Neuronal stem cell (in vitro differentiated cells): ENCODE results near the gene TMEM121B.

Source experiments
- DNase-seq: peaks from one replicate; pipeline ENCODE4 v3.0.0-alpha.2; 2013; ENCODE audit warnings: low spot score
- H2AFZ ChIP-seq: one replicate; pipeline ENCODE4 v1.6.1; 2013; ENCODE audit warnings: mild to moderate bottlenecking, low read length, inconsistent platforms
- H2AK5ac ChIP-seq: 2 replicates; pipeline ENCODE4 v1.6.1; 2013; ENCODE audit warnings: low read depth, mild to moderate bottlenecking, inconsistent platforms, low read length, moderate library complexity, mixed read lengths
- H2BK120ac ChIP-seq: 2 replicates; pipeline ENCODE4 v1.6.1; 2013; ENCODE audit warnings: low read depth, mild to moderate bottlenecking, inconsistent platforms, low read length, moderate library complexity, mixed read lengths
- H2BK12ac ChIP-seq: one replicate; pipeline ENCODE4 v1.6.1; 2013; ENCODE audit warnings: low read length, inconsistent platforms
- H2BK15ac ChIP-seq: 2 replicates; pipeline ENCODE4 v1.6.1; 2013; ENCODE audit warnings: mild to moderate bottlenecking, low read length, inconsistent platforms, mixed read lengths
- H2BK5ac ChIP-seq: one replicate; pipeline ENCODE4 v1.6.1; 2013; ENCODE audit warnings: inconsistent platforms, mild to moderate bottlenecking, low read length, moderate library complexity
- H3K14ac ChIP-seq: one replicate; pipeline ENCODE4 v1.6.1; 2013; ENCODE audit warnings: low read length, inconsistent platforms
- H3K18ac ChIP-seq: 2 replicates; pipeline ENCODE4 v1.6.1; 2013; ENCODE audit warnings: low read length, inconsistent platforms
- H3K23ac ChIP-seq: 2 replicates; pipeline ENCODE4 v1.6.1; 2013; ENCODE audit warnings: low read depth, mild to moderate bottlenecking, mixed read lengths, low read length, inconsistent platforms; ENCODE audit not compliant: poor library complexity
- H3K27ac ChIP-seq: replicated peaks from 3 replicates; pipeline ENCODE4 v1.5.1; 2013; ENCODE audit warnings: low read length, inconsistent platforms
- H3K27me3 ChIP-seq, 3 experiments: 2 replicates each; pipeline ENCODE4 v1.6.1; 2013; ENCODE audit warnings: low read length in 3 of 3, mild to moderate bottlenecking in 2 of 3, inconsistent platforms in 1 of 3, low read depth in 1 of 3, mixed read lengths in 1 of 3, moderate library complexity in 1 of 3; ENCODE audit not compliant: control insufficient read depth in 3 of 3, insufficient read depth in 3 of 3
- H3K36me3 ChIP-seq, 2 donors: replicated peaks in 1 of 2; 2 replicates each; pipeline ENCODE4 v1.6.1; 2013; ENCODE audit warnings: low read length in 2 of 2; ENCODE audit not compliant: control insufficient read depth in 2 of 2, insufficient read depth in 2 of 2
- H3K4ac ChIP-seq: 2 replicates; pipeline ENCODE4 v1.6.1; 2013; ENCODE audit warnings: inconsistent platforms, mild to moderate bottlenecking, low read length, moderate library complexity
- H3K4me1 ChIP-seq, 2 donors: 1 replicate in 1 of 2; 2 replicates in 1 of 2; pipeline ENCODE4 v1.6.1; 2013; ENCODE audit warnings: low read length in 2 of 2, low read depth in 1 of 2; ENCODE audit not compliant: control insufficient read depth in 2 of 2, insufficient read depth in 1 of 2
- H3K4me2 ChIP-seq: one replicate; pipeline ENCODE4 v1.6.1; 2013; ENCODE audit warnings: mild to moderate bottlenecking, low read length, inconsistent platforms; ENCODE audit not compliant: insufficient read depth, poor library complexity, severe bottlenecking
- H3K4me3 ChIP-seq, 2 donors: 2 replicates each; pipeline ENCODE4 v1.5.1; 2013; ENCODE audit warnings: low read length in 2 of 2, mild to moderate bottlenecking in 2 of 2, inconsistent platforms in 1 of 2, moderate library complexity in 1 of 2
- H3K79me1 ChIP-seq: one replicate; pipeline ENCODE4 v1.6.1; 2013; ENCODE audit warnings: low read depth, mild to moderate bottlenecking, inconsistent platforms, low read length, moderate library complexity
- H3K9ac ChIP-seq: one replicate; pipeline ENCODE4 v1.6.1; 2013; ENCODE audit warnings: mild to moderate bottlenecking, low read depth, low read length, inconsistent platforms; ENCODE audit not compliant: poor library complexity
- H3K9me3 ChIP-seq, 2 donors: replicated peaks in 1 of 2; 2 replicates each; pipeline versions ENCODE3 to v1.6.1; 2013; ENCODE audit warnings: low read length in 2 of 2, mild to moderate bottlenecking in 2 of 2, inconsistent platforms in 1 of 2, low read depth in 1 of 2, mixed read lengths in 1 of 2, moderate library complexity in 1 of 2; ENCODE audit not compliant: control insufficient read depth in 2 of 2, insufficient read depth in 1 of 2
- H4K8ac ChIP-seq: one replicate; pipeline ENCODE4 v1.6.1; 2013; ENCODE audit warnings: low read depth, mild to moderate bottlenecking, inconsistent platforms, low read length, moderate library complexity
- H4K91ac ChIP-seq: one replicate; pipeline ENCODE4 v1.6.1; 2013; ENCODE audit warnings: low read length, low read depth, mild to moderate bottlenecking, inconsistent platforms; ENCODE audit not compliant: poor library complexity
- WGBS, 2 donors: extraction: QIAGEN DNeasy Blood & Tissue Kit; methylation state at CpG; one replicate each; pipeline ENCODE4 v1.1.7; 2013; ENCODE audit warnings: missing lambda C conversion rate in 2 of 2, mixed read lengths in 1 of 2; ENCODE audit not compliant: insufficient read length in 2 of 2, insufficient replicate concordance in 1 of 2; ENCODE audit errors: extremely low coverage in 2 of 2; 5-methylcytosine and 5-hydroxymethylcytosine counted together

Gene TMEM121B

GRCh38 chr22:17083811-17084441 is 37.2 kb downstream of the TMEM121B start:
- H4K8ac ChIP-seq, result no peak overlapping the region
- peak overlapping the region; percentile 26 for H2BK5ac ChIP-seq
- no peaks in the 10 kb centered on the region for H3K79me1 ChIP-seq
- H3K4me3 ChIP-seq, result peak overlapping the region in 1 of 2 donors; percentile 82
- H2AK5ac ChIP-seq, result peak overlapping the region; percentile 28
- H3K14ac ChIP-seq, result no peak overlapping the region
- peaks cover 9 to 31% (median 9%) of the 10 kb centered on the region in 3 experiments for H3K27me3 ChIP-seq
- no peak overlapping the region for H3K27ac ChIP-seq
- no peaks in the 10 kb centered on the region for H3K4me1 ChIP-seq
- peak overlapping the region; percentile 100 for H2AFZ ChIP-seq
- no peak overlapping the region for H3K4me2 ChIP-seq
- H2BK15ac ChIP-seq, result no peak overlapping the region
- H3K23ac ChIP-seq, result no peak overlapping the region
- H3K18ac ChIP-seq, result peak overlapping the region; percentile 44
- H3K36me3 ChIP-seq, result peaks cover 0 to 2% of the 10 kb centered on the region in 2 donors
- peak overlapping the region; percentile 38 for H4K91ac ChIP-seq
- no CpG with 5 or more reads among the region's 33 CpGs for WGBS, 2 donors
- no peak overlapping the region for H2BK120ac ChIP-seq
- H3K4ac ChIP-seq, result no peak overlapping the region
- H2BK12ac ChIP-seq, result no peak overlapping the region
- DNase-seq, result no peak
- peak overlapping the region; percentile 9 for H3K9ac ChIP-seq
- no peaks in the 10 kb centered on the region for H3K9me3 ChIP-seq

- WGBS, 2 donors, result no CpG with 5 or more reads among the region's 5 CpGs
- H2AK5ac ChIP-seq, result no peak overlapping the region
- no peak overlapping the region for H2BK15ac ChIP-seq
- H3K4me1 ChIP-seq, result no peaks in the 10 kb centered on the region
- H3K4me2 ChIP-seq, result no peak overlapping the region
- peaks cover 0 to 2% of the 10 kb centered on the region in 2 donors for H3K36me3 ChIP-seq
- H2BK5ac ChIP-seq, result no peak overlapping the region
- no peak overlapping the region for H3K27ac ChIP-seq
- H3K27me3 ChIP-seq, result peaks cover 9 to 31% (median 9%) of the 10 kb centered on the region in 3 experiments
- H3K9me3 ChIP-seq, result no peaks in the 10 kb centered on the region
- no peak overlapping the region for H2BK120ac ChIP-seq
- H2BK12ac ChIP-seq, result no peak overlapping the region
- H3K18ac ChIP-seq, result no peak overlapping the region
- no peak for DNase-seq
- H3K23ac ChIP-seq, result no peak overlapping the region
- H3K79me1 ChIP-seq, result no peaks in the 10 kb centered on the region
- no peak overlapping the region for H3K4ac ChIP-seq
- H4K91ac ChIP-seq, result no peak overlapping the region
- H2AFZ ChIP-seq, result no peak overlapping the region
- H3K14ac ChIP-seq, result no peak overlapping the region
- H4K8ac ChIP-seq, result no peak overlapping the region
- H3K4me3 ChIP-seq, result no peak overlapping the region
- no peak overlapping the region for H3K9ac ChIP-seq
Observed at GRCh38 chr22:17083255-17083654, 37.9 kb downstream of the TMEM121B start.

GRCh38 chr22:17079572-17079971 is 41.6 kb downstream of the TMEM121B start:
- no peak overlapping the region for H2BK12ac ChIP-seq
- no peak overlapping the region for H3K4me3 ChIP-seq
- peaks cover 0 to 9% (median 5%) of the 10 kb centered on the region in 3 experiments for H3K27me3 ChIP-seq
- H2BK15ac ChIP-seq, result no peak overlapping the region
- no peak overlapping the region for H3K4me2 ChIP-seq
- H3K18ac ChIP-seq, result no peak overlapping the region
- H2BK120ac ChIP-seq, result no peak overlapping the region
- H3K36me3 ChIP-seq, result no peaks in the 10 kb centered on the region
- H3K27ac ChIP-seq, result no peak overlapping the region
- H2BK5ac ChIP-seq, result no peak overlapping the region
- WGBS, 2 donors, result no CpG with 5 or more reads among the region's 4 CpGs
- no peak overlapping the region for H3K9ac ChIP-seq
- H4K8ac ChIP-seq, result no peak overlapping the region
- H4K91ac ChIP-seq, result no peak overlapping the region
- H3K9me3 ChIP-seq, result no peaks in the 10 kb centered on the region
- no peak overlapping the region for H3K23ac ChIP-seq
- H2AFZ ChIP-seq, result peak overlapping the region; percentile 9
- H3K14ac ChIP-seq, result no peak overlapping the region
- H3K79me1 ChIP-seq, result no peaks in the 10 kb centered on the region
- H3K4ac ChIP-seq, result no peak overlapping the region
- H2AK5ac ChIP-seq, result no peak overlapping the region
- DNase-seq, result no peak
- no peaks in the 10 kb centered on the region for H3K4me1 ChIP-seq

GRCh38 chr22:17077255-17077654 is 43.9 kb downstream of the TMEM121B start:
- Histone ChIP-seq H3K27ac (no peak overlapping the region), H2AK5ac (no peak overlapping the region), H4K91ac (no peak overlapping the region), H3K4me2 (no peak overlapping the region), H2BK15ac (no peak overlapping the region), H3K4me1 (no peaks in the 10 kb centered on the region), H3K79me1 (no peaks in the 10 kb centered on the region), H3K23ac (no peak overlapping the region), H3K9ac (no peak overlapping the region), H2BK120ac (no peak overlapping the region), H4K8ac (no peak overlapping the region), H3K18ac (no peak overlapping the region), H3K4ac (no peak overlapping the region), H2BK5ac (no peak overlapping the region), H2BK12ac (no peak overlapping the region), H2AFZ (no peak overlapping the region), H3K14ac (no peak overlapping the region), H3K9me3 (no peaks in the 10 kb centered on the region), H3K4me3 (no peak overlapping the region), H3K36me3 (no peaks in the 10 kb centered on the region), H3K27me3 (peaks cover 0 to 9% (median 0%) of the 10 kb centered on the region in 3 experiments)
- no peak for DNase-seq
